SH-SY5Y (cell line): ENCODE data around the gene MYL12B.

Experiments
- GATA2 ChIP-seq: IDR thresholded peaks from 2 replicates; pipeline ENCODE4 v1.6.1; 2011; ENCODE audit warnings: mild to moderate bottlenecking, low read depth, low read length
- GATA3 ChIP-seq: IDR thresholded peaks from 2 replicates; pipeline ENCODE4 v1.6.1; 2011; ENCODE audit warnings: low read depth, mild to moderate bottlenecking, low read length, moderate library complexity

DNA sequence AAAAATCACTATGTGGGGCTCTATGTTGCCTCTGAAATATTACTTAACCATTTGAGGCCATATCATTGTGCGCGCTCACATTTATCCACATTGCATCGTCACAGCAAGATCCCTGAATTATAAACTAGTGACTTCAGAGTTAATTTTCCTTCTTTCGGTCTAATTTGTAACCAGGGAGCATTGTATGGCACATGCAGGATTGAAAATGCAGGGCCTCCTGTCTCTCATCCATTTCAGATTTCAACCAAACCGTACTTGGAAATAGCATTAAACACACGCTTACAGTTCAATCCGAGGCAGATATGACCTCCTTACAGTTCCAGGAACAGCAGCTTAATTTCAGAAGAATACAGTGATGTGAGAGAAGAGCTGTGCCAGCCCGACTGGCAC lies 42.7 kb upstream of the MYL12B start:
- no peak for TF ChIP-seq GATA2
- TF ChIP-seq GATA3: no peak
